ENCODE data around the gene PICK1. TPM values are rescaled to one million over a fixed set of nuclear protein-coding genes. Genes with fewer than 3 reads are reported as not detected.

The PICK1 gene
- total and polyA plus RNA-seq, 2 of the 8 experiments (the other 6 are each of a cell fraction or from before 2014, with no cell fraction given) = 20.4 to 22.9 TPM

DNA sequence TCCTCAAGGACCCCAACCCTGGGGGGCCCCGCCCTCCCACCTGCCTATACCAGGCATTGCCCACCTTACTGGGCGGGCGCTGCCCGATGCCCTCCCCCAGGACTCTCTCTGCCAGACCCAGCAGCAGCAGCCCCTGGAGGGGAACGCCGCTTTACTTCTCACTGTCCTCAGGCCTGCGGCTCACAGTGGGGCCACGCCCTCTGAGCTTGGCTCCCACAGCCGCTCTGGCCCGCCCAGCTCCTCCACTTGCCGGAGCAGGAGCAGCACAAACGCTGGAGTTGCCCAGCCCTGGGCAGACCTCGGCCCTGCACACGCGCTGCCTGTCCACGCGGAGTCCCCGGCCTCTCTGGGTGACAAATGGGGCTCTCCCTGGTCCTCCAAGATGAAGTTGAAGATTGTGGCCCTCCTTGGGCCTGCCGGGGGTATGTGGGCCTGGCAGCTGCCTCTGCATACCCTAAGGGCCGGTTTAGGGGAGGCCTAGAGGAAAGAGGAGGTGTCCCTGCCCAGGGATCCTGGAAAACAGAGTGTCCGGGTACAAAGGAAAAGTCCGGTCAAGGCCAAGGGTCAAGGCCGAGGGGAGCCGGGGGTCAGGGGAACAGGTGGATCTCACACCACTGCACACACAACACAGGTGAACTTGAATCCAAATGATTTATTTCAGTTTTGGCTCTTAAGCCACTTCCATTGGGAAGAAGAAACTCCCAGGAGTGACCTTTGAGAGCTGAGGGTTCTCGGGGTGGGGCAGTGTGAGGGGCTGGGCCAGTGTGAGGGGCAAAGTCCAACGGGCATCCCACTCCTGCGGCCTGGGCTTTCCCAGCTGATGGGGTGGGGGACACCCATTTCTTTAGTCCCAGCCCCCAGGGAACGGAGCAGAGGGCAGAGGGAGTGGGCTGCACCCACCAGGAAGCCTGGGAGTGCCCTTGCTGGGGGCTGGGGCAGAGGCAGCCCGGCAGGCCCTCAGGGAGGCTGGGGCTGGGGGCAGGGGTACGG lies 54.0 kb downstream of the PICK1 start (continued):
- TF ChIP-seq, protein P1, sequence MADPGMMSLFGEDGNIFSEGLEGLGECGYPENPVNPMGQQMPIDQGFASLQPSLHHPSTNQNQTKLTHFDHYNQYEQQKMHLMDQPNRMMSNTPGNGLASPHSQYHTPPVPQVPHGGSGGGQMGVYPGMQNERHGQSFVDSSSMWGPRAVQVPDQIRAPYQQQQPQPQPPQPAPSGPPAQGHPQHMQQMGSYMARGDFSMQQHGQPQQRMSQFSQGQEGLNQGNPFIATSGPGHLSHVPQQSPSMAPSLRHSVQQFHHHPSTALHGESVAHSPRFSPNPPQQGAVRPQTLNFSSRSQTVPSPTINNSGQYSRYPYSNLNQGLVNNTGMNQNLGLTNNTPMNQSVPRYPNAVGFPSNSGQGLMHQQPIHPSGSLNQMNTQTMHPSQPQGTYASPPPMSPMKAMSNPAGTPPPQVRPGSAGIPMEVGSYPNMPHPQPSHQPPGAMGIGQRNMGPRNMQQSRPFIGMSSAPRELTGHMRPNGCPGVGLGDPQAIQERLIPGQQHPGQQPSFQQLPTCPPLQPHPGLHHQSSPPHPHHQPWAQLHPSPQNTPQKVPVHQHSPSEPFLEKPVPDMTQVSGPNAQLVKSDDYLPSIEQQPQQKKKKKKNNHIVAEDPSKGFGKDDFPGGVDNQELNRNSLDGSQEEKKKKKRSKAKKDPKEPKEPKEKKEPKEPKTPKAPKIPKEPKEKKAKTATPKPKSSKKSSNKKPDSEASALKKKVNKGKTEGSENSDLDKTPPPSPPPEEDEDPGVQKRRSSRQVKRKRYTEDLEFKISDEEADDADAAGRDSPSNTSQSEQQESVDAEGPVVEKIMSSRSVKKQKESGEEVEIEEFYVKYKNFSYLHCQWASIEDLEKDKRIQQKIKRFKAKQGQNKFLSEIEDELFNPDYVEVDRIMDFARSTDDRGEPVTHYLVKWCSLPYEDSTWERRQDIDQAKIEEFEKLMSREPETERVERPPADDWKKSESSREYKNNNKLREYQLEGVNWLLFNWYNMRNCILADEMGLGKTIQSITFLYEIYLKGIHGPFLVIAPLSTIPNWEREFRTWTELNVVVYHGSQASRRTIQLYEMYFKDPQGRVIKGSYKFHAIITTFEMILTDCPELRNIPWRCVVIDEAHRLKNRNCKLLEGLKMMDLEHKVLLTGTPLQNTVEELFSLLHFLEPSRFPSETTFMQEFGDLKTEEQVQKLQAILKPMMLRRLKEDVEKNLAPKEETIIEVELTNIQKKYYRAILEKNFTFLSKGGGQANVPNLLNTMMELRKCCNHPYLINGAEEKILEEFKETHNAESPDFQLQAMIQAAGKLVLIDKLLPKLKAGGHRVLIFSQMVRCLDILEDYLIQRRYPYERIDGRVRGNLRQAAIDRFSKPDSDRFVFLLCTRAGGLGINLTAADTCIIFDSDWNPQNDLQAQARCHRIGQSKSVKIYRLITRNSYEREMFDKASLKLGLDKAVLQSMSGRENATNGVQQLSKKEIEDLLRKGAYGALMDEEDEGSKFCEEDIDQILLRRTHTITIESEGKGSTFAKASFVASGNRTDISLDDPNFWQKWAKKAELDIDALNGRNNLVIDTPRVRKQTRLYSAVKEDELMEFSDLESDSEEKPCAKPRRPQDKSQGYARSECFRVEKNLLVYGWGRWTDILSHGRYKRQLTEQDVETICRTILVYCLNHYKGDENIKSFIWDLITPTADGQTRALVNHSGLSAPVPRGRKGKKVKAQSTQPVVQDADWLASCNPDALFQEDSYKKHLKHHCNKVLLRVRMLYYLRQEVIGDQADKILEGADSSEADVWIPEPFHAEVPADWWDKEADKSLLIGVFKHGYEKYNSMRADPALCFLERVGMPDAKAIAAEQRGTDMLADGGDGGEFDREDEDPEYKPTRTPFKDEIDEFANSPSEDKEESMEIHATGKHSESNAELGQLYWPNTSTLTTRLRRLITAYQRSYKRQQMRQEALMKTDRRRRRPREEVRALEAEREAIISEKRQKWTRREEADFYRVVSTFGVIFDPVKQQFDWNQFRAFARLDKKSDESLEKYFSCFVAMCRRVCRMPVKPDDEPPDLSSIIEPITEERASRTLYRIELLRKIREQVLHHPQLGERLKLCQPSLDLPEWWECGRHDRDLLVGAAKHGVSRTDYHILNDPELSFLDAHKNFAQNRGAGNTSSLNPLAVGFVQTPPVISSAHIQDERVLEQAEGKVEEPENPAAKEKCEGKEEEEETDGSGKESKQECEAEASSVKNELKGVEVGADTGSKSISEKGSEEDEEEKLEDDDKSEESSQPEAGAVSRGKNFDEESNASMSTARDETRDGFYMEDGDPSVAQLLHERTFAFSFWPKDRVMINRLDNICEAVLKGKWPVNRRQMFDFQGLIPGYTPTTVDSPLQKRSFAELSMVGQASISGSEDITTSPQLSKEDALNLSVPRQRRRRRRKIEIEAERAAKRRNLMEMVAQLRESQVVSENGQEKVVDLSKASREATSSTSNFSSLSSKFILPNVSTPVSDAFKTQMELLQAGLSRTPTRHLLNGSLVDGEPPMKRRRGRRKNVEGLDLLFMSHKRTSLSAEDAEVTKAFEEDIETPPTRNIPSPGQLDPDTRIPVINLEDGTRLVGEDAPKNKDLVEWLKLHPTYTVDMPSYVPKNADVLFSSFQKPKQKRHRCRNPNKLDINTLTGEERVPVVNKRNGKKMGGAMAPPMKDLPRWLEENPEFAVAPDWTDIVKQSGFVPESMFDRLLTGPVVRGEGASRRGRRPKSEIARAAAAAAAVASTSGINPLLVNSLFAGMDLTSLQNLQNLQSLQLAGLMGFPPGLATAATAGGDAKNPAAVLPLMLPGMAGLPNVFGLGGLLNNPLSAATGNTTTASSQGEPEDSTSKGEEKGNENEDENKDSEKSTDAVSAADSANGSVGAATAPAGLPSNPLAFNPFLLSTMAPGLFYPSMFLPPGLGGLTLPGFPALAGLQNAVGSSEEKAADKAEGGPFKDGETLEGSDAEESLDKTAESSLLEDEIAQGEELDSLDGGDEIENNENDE (IDR thresholded peaks at IDR 0.05; ENCODE audit: insufficient replicate concordance, low read length) = no peak
- TF ChIP-seq, protein P2, sequence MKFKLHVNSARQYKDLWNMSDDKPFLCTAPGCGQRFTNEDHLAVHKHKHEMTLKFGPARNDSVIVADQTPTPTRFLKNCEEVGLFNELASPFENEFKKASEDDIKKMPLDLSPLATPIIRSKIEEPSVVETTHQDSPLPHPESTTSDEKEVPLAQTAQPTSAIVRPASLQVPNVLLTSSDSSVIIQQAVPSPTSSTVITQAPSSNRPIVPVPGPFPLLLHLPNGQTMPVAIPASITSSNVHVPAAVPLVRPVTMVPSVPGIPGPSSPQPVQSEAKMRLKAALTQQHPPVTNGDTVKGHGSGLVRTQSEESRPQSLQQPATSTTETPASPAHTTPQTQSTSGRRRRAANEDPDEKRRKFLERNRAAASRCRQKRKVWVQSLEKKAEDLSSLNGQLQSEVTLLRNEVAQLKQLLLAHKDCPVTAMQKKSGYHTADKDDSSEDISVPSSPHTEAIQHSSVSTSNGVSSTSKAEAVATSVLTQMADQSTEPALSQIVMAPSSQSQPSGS (IDR thresholded peaks at IDR 0.05; ENCODE audit: low read length) = no peak
- TF ChIP-seq KDM1A (IDR thresholded peaks at IDR 0.05; ENCODE audit: borderline replicate concordance, low read length) (no peak), HDAC2 (IDR thresholded peaks at IDR 0.05; ENCODE audit: borderline replicate concordance in 1 of 2, low read depth in 2 of 2, low read length in 2 of 2) (no peak), FOSL1 (IDR thresholded peaks at IDR 0.05; ENCODE audit: insufficient read depth, low read depth, low read length) (no peak), NRF1 (IDR thresholded peaks at IDR 0.05; ENCODE audit: low read depth, low read length) (no peak)
